ENCODE measurements around the gene KATNB1.
A peak's percentile ranks its signal among the peaks of the same experiment; 100 is the strongest.

Gene KATNB1

DNA sequence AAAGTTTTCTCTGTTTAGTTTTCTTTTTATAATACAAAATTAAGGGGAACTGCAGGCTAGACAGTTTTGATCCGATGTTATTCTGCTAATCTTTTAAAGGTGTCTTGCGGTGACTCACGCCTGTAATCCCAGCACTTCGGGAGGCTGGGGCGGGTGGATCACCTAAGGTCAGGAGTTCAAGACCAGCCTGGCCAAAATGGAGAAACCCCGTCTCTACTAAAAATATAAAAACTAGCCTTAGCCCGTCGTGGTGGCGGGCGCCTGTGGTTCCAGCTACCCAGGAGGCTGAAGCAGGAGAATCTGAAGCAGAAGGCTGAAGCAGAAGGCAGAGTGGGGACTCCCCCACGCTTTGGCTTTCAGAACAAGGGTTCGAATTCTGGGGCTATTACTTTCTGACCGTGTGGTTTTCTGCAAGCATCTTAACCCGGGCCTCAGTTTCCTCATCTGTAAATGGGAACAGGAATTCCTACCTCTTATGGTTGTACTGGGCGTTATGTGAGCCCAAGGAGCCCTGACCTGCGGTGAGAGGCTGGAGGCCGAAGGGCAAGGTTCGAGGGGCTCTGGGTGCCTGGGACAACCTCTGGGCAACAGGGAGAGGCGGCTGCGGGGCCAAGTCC lies 1.2 kb upstream of the KATNB1 start:
- no peak for TF ChIP-seq EZH2 (optimal IDR thresholded peaks at IDR 0.05; ENCODE audit: low read depth, low read length)
- TF ChIP-seq EZH2phosphoT487 (IDR thresholded peaks at IDR 0.05; ENCODE audit: low read length), result no peak
- TF ChIP-seq CTCF (IDR thresholded peaks at IDR 0.05; ENCODE audit: low read length), result no peak
- peaks cover 8% of the 10 kb centered on the region; the same call in 1 of the 2 replicates for H3K79me2 ChIP-seq (ENCODE audit: low read length)
- peak overlapping the region; percentile 77 for H3K4me2 ChIP-seq (ENCODE audit: low read depth, low read length)
- H3K27ac ChIP-seq (ENCODE audit: low read length), result peak overlapping the region; percentile 51; the same call in 1 of the 2 replicates
- no peaks in the 10 kb centered on the region for H3K27me3 ChIP-seq (replicated peaks; ENCODE audit: insufficient read depth, low read length)
- H3K9me3 ChIP-seq (replicated peaks; ENCODE audit: insufficient read depth, low read length), result no peaks in the 10 kb centered on the region
- no peaks in the 10 kb centered on the region for H3K4me1 ChIP-seq (ENCODE audit: low read length)
- DNase-seq, result no peak
- no peaks in the 10 kb centered on the region for H3K9me2 ChIP-seq (replicated peaks; ENCODE audit: insufficient read depth, low read length)
- no peaks in the 10 kb centered on the region for H4K20me1 ChIP-seq (ENCODE audit: insufficient read depth, low read length)
- peak overlapping the region; percentile 95 for H2AFZ ChIP-seq (ENCODE audit: low read length)
- H3K4me3 ChIP-seq (ENCODE audit: low read length), result peak overlapping the region; percentile 90
- no peaks in the 10 kb centered on the region for H3F3A ChIP-seq (ENCODE audit: insufficient read depth, low read length)
- peak overlapping the region; percentile 87 for H3K9ac ChIP-seq (ENCODE audit: low read length)
- no peaks in the 10 kb centered on the region for H3K36me3 ChIP-seq (replicated peaks; ENCODE audit: insufficient read depth, low read length)

DNA sequence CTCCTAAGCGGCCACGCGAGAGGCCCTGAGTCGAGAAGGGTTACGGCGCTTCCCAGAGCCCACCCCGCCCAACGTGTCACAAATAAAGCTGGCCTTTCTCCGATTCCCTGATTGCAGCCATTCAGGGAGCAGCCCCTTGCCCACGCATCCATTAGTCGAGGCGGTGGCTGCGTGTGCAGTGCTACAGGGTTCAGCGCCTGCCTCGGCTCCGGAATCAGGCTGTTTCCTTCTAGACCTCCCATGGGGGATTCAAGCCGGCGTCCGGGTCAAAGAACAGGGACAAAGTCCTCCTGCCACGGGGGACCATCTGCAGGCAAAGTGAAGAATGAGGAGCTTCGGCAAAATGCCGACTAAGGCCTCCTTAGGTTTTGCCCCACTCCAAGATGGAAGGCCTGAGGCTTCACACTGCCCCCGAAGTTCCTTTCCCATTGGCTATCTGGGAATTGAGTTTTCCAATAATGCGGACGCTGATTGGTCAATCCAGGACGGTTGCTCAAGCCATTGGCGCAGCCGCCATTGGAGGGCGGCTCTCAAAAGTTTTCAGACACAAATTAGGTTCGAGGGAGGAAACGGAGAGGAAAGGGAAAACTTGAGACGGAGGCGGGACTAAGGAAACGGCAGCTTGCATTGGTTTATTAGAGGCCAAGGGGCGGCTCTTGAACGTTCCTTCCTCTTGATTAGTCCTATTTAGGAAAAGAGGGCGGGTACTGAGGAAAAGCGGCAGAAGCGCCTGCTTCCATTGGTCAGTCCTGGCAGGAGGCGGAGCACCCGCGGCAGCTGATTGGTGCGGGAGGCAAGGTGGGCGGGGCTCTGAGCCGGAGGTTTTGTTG lies 430 bp upstream of the KATNB1 start:
- Histone ChIP-seq H3K4me1 (ENCODE audit: low read length) (no peaks in the 10 kb centered on the region), H4K20me1 (ENCODE audit: insufficient read depth, low read length) (no peaks in the 10 kb centered on the region), H2AFZ (ENCODE audit: low read length) (peak overlapping the region; percentile 95), H3K9ac (ENCODE audit: low read length) (peak overlapping the region; percentile 87), H3K9me3 (replicated peaks; ENCODE audit: insufficient read depth, low read length) (no peaks in the 10 kb centered on the region), H3K27ac (ENCODE audit: low read length) (peak overlapping the region; percentile 51; the same call in 1 of the 2 replicates), H3F3A (ENCODE audit: insufficient read depth, low read length) (no peaks in the 10 kb centered on the region), H3K27me3 (replicated peaks; ENCODE audit: insufficient read depth, low read length) (no peaks in the 10 kb centered on the region), H3K4me3 (ENCODE audit: low read length) (peak overlapping the region; percentile 90), H3K36me3 (replicated peaks; ENCODE audit: insufficient read depth, low read length) (no peaks in the 10 kb centered on the region), H3K79me2 (ENCODE audit: low read length) (peaks cover 8% of the 10 kb centered on the region; the same call in 1 of the 2 replicates), H3K9me2 (replicated peaks; ENCODE audit: insufficient read depth, low read length) (no peaks in the 10 kb centered on the region), H3K4me2 (ENCODE audit: low read depth, low read length) (peak overlapping the region; percentile 97)
- DNase-seq, result peak; percentile 100
- TF ChIP-seq EZH2 (optimal IDR thresholded peaks at IDR 0.05; ENCODE audit: low read depth, low read length) (no peak), EZH2phosphoT487 (IDR thresholded peaks at IDR 0.05; ENCODE audit: low read length) (no peak), CTCF (IDR thresholded peaks at IDR 0.05; ENCODE audit: low read length) (no peak)

DNA sequence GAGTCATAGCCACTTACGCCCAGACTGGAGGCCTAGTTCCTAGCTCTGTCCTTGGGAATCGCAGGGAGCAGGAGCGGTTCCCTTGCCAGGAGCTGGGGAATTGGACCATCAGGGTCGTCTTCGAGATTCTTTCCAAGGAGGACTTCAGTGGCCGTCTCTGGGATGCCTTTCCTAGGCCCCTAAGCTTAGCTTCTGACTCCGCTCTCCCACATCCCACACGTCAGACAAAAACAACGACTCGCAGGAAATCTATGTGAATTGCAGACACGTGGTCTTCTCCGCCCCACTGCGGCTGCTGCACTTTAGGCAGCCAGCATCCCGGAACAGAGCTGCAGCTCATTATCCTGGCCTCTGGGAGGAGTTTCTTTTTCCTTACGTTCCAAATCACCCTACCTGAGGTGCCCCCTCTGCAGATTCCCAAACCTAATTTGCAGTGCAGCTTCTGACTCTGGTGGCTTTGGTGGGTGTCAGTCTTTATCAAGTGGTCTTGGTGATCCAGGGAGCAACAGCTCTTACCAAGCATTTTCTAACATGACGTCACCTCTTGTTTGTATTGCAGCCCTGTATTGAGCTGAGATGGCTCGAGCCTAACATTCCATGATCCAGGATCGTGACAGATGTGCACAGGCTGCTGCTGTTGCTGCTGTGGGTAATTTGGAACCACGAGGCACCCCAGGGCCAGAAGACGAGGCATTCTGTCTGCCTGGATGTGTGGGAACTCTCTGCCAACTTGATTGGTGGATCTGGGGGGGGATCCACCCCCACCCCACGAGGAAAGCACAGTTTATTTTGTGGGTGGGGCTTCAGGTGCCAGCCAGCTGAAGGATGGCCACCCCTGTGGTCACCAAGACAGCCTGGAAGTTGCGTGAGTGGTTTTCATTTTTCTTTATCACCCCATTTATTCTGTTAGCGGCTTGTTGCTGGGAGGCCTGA lies 1.1 kb downstream of the KATNB1 start:
- H3K9me3 ChIP-seq (replicated peaks; ENCODE audit: insufficient read depth, low read length), result no peaks in the 10 kb centered on the region
- peak; percentile 40 for DNase-seq
- H3K9ac ChIP-seq (ENCODE audit: low read length), result peak overlapping the region; percentile 87
- no peaks in the 10 kb centered on the region for H3K4me1 ChIP-seq (ENCODE audit: low read length)
- H3K9me2 ChIP-seq (replicated peaks; ENCODE audit: insufficient read depth, low read length), result no peaks in the 10 kb centered on the region
- H3K79me2 ChIP-seq (ENCODE audit: low read length), result peaks cover 8% of the 10 kb centered on the region; the same call in 1 of the 2 replicates
- H4K20me1 ChIP-seq (ENCODE audit: insufficient read depth, low read length), result no peaks in the 10 kb centered on the region
- peak overlapping the region; percentile 92; the same call in 1 of the 2 replicates for H2AFZ ChIP-seq (ENCODE audit: low read length)
- H3K4me2 ChIP-seq (ENCODE audit: low read depth, low read length), result peak overlapping the region; percentile 97
- no peaks in the 10 kb centered on the region for H3K36me3 ChIP-seq (replicated peaks; ENCODE audit: insufficient read depth, low read length)
- no peaks in the 10 kb centered on the region for H3K27me3 ChIP-seq (replicated peaks; ENCODE audit: insufficient read depth, low read length)
- H3K27ac ChIP-seq (ENCODE audit: low read length), result no peak overlapping the region
- peak overlapping the region; percentile 90 for H3K4me3 ChIP-seq (ENCODE audit: low read length)
- no peaks in the 10 kb centered on the region for H3F3A ChIP-seq (ENCODE audit: insufficient read depth, low read length)
- TF ChIP-seq EZH2phosphoT487 (IDR thresholded peaks at IDR 0.05; ENCODE audit: low read length) (no peak), EZH2 (optimal IDR thresholded peaks at IDR 0.05; ENCODE audit: low read depth, low read length) (no peak), CTCF (IDR thresholded peaks at IDR 0.05; ENCODE audit: low read length) (no peak)

Measured in MM.1S (cell line).